ENCODE data around the gene LRRC19.

Gene LRRC19

DNA sequence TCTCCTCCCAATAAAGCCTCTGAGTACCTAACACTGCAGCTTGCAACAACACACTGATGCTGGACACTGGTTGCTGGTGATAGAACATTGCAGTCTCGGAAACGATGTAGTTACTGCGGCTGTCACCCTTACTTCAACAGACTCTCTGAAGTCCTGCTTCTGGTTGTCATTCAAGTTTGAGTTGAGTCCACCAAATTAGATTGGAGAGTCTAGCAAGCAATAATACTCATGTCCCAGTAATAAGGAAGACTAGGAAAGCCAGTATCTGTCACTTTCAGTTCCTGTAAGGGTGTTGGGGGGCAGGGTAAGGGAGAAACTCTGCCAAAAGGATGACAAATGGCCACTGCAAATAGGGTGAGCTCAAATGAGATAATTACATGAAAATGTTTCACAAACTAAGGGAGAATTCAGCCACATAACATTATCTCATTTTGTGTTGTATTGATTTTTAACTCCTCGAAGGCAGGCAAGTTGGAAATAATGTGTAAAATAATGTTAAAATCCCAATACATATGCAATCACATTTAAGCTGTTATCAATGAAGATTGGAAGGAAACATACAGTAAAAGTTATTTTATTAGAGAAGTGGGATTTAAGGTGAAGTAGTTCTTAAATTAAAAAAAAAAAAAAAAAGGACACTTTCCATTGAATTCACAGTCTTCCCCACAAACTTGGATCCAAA, 50.1 kb downstream of the LRRC19 start:
- no peak for DNase-seq

DNA sequence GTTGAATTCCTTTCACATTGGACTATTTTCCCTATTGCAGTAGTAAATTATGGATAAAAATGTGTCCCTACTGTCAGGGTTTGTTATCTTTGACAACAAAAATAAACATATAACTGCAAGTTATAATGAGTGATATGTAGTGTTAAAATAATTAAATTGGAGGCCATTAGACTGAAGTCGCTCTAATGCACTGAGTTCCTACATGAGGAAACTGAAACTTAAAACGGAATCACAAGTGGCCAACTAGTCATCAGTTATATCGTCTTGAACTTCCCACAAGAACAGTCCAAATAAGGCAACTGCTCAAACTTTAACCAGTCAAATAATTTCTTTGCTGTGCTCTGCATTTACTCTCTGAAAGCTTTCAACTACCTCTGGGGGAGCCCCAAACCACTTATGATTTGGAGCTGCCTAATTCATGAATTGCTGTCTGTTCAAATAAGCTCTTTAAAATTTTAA, 51.4 kb downstream of the LRRC19 start:
- no peak for DNase-seq

DNA sequence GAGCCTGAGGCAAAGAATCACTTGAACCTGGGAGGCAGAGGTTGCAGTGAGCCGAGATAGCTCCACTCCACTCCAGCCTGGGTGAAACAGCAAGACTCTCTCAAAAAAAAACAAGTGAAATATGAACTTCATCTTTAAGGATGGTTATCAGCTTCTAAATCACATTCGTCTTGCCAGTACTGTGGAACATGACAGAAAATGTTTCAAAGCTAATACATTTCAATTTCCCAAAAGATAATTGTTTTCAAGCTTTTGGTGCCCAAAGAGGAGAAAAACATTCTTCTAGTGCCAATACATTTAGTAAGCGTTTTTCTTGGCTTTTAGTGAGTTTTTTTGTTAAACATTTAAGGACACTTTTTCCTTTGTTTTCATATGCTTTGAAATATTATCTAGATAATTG, 53.7 kb downstream of the LRRC19 start:
- DNase-seq: no peak

DNA sequence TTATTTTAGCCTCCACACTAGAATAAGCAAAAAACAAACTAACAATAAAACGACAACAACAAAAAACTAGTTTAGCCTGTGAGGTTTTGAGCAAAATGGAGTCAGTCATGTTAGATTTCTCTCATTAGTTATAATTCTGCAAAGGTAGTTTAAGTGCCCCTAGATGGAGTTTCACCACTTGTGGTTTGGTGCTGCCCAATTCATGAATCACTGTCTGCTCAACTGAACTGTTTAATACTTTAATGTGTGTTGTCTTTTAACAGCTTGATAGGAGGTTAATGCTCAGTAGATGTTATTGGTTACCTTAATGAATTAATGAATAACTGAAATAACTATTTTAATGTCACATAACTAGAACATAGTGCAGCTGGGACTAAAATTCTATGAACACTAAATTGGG, 55.0 kb downstream of the LRRC19 start:
- no peak for DNase-seq

DNA sequence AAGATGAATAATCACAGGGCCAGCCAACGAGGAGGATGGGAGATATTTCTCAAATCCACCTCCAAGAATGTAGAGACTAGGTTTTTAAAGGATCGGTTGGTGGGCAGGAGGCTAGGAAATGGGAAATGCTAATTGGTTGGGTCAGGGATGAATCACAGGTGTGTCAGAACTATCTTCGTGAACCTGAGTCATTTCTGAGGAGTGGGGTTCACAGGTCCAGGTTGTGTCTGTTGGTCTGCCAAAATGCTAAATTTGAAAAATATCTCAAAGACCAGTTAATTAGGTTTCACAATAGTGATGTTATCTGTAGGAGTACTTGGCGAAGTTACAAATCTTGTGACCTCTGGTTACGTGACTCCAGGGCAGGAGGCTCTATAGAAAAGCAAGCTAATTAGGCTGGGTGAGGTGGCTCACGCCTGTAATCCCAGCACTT, 55.8 kb downstream of the LRRC19 start:
- no peak for DNase-seq

DNA sequence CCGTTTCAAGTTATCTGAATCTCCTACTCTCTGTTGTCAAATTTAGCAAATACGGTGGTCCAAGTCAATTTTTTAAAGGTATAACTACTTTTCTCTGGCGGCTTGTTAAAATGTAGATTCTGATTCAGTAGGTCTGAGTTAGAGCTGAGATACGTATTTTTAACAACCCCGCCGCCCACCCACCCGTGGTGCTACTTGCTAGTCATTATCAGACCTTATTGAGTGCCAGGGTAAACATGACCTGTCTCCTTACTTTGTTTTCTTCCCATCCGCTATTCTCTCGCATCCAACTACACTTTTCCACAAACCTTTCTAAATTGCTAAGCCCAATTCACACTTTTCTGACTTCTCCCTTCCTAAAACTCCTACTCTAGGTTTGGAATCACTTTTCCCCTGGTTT, 57.7 kb downstream of the LRRC19 start:
- DNase-seq: peak; percentile 51

DNA sequence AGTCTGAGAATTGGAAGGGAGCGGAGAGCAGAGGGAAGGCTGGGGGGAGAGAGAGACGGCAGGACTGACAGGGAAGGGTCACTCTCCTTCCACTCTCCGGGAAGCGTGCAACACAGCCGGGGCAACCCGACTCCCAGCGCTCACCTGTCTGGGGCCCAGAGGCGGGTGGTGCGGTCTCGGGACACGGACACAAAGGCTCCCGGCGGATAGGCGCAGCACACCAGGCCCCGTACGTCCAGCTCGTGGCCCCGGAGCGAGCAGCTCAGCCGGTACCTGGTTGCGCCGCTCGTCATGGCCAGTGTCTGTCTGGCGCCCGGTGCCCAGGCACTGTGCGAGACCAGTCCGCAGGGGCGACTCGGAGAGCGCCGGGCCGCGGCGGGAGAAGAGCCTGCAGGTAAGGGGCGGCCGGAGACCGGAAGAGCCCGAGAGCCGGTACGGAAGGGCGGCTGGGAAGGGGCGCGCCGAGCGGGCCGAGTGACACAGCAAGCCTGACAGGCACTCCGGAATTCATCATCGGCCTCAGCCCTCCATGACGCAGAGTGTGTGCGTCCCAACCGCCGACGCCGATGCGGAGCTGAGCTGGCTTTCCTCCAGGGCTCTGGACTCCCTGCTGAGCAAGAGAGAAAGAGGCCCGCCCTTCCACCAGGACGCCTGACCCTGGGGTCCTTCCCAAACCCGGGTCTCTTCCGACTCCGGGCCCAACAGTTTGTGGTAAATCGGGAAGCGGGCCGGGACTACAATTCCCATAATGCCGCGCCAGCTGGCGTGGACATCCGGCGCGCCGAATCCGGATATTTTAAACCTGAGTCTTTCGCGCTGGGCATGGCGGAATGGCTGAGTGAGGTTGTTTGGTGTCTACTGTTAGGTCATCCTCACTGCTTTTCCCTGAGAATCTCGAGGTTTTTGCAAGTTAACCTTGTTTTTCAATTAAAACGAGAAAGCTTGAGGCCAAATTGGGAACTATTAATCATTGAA, 58.4 kb downstream of the LRRC19 start, which contains the start of gene PLAA:
Gene PLAA (minus strand): TSS at position 490 of the 975 bp plus-strand sequence. CDS start 197 bp downstream, at position 293.
- peak; percentile 86 for DNase-seq

DNA sequence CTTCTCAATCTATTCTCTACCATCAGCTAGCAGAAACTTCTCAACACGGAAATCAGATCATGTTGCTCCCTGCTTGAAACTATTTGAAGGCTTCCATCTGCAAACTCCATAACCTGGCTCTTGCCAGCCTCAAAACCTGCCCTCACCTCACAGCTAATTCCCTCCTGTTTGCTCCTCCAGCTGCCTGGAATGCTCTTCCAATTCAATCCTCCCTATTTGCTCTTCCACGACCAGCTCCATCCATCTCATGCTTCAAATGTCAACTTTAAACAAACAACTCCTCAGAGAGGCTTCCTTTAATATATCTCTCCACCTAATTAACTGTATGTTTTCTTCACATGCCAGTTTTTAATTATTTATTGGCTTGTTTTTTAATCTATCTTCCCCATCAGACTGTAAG, 59.9 kb downstream of the LRRC19 start:
- DNase-seq: no peak

Measured in stimulated activated CD4-positive, alpha-beta T cell treated with anti-CD3 and anti-CD28 coated beads, Interleukin-4, amount 100 ng/mL, for 24 hours (primary cell).